K562 treated with DMSO at 1 percent for 4 hours (cell line): ENCODE results near the gene ERCC6L. TPM values are rescaled to one million over a fixed set of nuclear protein-coding genes. Genes with fewer than 3 reads are reported as not detected.

ENCODE experiments used
- total RNA-seq: library from RNA; unstranded; fragments of 300-600 nt; gene quantifications from 2 replicates; pipeline ENCODE4 v1.2.3, GENCODE V29; 2022; ENCODE audit not compliant: insufficient read depth

ERCC6L gene
- 3.8 and 5.8 TPM in 2 replicates for total RNA-seq

GRCh38 chrX:72238721-72239475, at the start of gene ERCC6L:
Gene ERCC6L (minus strand): TSS chrX:72239027. CDS start chrX:72238911, 116 bp downstream.

GRCh38 chrX:72181178-72182125, 57.4 kb downstream of the ERCC6L start, which contains the start of gene PIN4:
Gene PIN4 (plus strand): TSS chrX:72181757. CDS start chrX:72181786, 29 bp downstream.

Other genes starting within 250 kb of the ERCC6L start
- gene RTL5, start 107.1 kb downstream of the ERCC6L start, total RNA-seq = not detected in 2 replicates
- gene PIN4, start 57.3 kb downstream of the ERCC6L start, total RNA-seq = 16.3 and 16.5 TPM in 2 replicates
- 1,327 and 1,373 TPM in 2 replicates for gene RPS4X, start 38.2 kb upstream of the ERCC6L start, total RNA-seq
- gene CITED1, start 66.9 kb upstream of the ERCC6L start, total RNA-seq = 5.5 TPM in 1 of 2 replicates, not detected in the other